Sigmoid colon (tissue), 4 donors: ENCODE results near the gene AKAP1.

Experiments
- CTCF ChIP-seq, 4 experiments: fragments of 450-650 bp in 3 of 4; fragments of 200-600 bp in 1 of 4; IDR thresholded peaks; one replicate each; pipeline ENCODE4 v1.5.1; 2016 to 2019; ENCODE audit warnings: antibody characterized with exemption in 4 of 4, mild to moderate bottlenecking in 3 of 4, moderate library complexity in 2 of 4
- POLR2A ChIP-seq, 2 donors: fragments of 450-650 bp; IDR thresholded peaks; one replicate each; pipeline ENCODE4 v1.6.1; 2016; ENCODE audit warnings: antibody characterized with exemption in 2 of 2, mild to moderate bottlenecking in 2 of 2, moderate library complexity in 2 of 2
- POLR2AphosphoS5 ChIP-seq, 4 donors: sonication (generic); formaldehyde crosslinking; IDR thresholded peaks; one replicate each; pipeline ENCODE4 v1.6.1; 2017; ENCODE audit warnings: antibody characterized with exemption in 4 of 4

GRCh38 chr17:57107498-57108101, 22.6 kb downstream of the AKAP1 start:
- TF ChIP-seq POLR2A (IDR thresholded peaks at IDR 0.05) (no peak), CTCF (IDR thresholded peaks at IDR 0.05) (no peak), POLR2AphosphoS5 (IDR thresholded peaks at IDR 0.05) (no peak)
